HCT116 (cell line): ENCODE results near the gene FBXL17. TPM values are rescaled to one million over a fixed set of nuclear protein-coding genes. Genes with fewer than 3 reads are reported as not detected.

ENCODE experiments used
- ATAC-seq: fragments of 200-7000 bp; cut with Tn5 transposase; 2 replicates; pipeline ENCODE4 v1.9.1; 2020; ENCODE audit warnings: mild to moderate bottlenecking, moderate library complexity
- BruUV-seq: library from RNA; stranded (reverse); fragments of 400-500 nt; replicated peaks from 2 replicates; lab custom pipeline; 2021; lab: Mats Ljungman, UMichigan
- CTCF ChIA-PET: fragments of 300-600 bp; sonication (Branson Sonifier 250); formaldehyde crosslinking; loops from one replicate; lab custom pipeline; 2021; ENCODE audit warnings: antibody characterized with exemption; lab: Charles Lee
- POLR2A ChIA-PET: fragments of 300-600, 350-600 bp; sonication (Branson Sonifier 250); formaldehyde crosslinking; loops from one replicate; lab custom pipeline; 2021; ENCODE audit warnings: antibody characterized with exemption; lab: Charles Lee
- RAD21 ChIA-PET, 2 experiments: fragments of 300-600 bp; sonication (Branson Sonifier 250); formaldehyde crosslinking; loops; one replicate each; lab custom pipeline; 2023; ENCODE audit warnings: low total read pairs in 2 of 2; ENCODE audit not compliant: uncharacterized antibody in 2 of 2, unreplicated experiment in 2 of 2, low non-redundant PET in 1 of 2; lab: Charles Lee
- DNase-seq: peaks from one replicate; pipeline ENCODE4 v3.0.0-alpha.2; 2010; ENCODE audit warnings: low read depth, low spot score
- H2AFZ ChIP-seq: fragments of 200-600 bp; shearing (Covaris generic), sonication (generic); 2 replicates; pipeline ENCODE4 v1.6.1; 2017; ENCODE audit warnings: low read depth, mixed run types, mixed read lengths, antibody characterized with exemption, low read length; ENCODE audit not compliant: poor library complexity, severe bottlenecking
- H3K27ac ChIP-seq: 2 replicates; pipeline ENCODE4 v1.5.1; 2012; ENCODE audit warnings: low read depth, low read length
- H3K27me3 ChIP-seq: fragments of 200-600 bp; sonication (generic); 2 replicates; pipeline ENCODE4 v1.6.1; 2016; ENCODE audit warnings: mixed run types, low read length, mixed read lengths; ENCODE audit not compliant: insufficient read depth
- H3K36me3 ChIP-seq, 2 experiments: fragments of 200-500 bp in 1 of 2; fragments of 200-600 bp in 1 of 2; sonication (Bioruptor generic) in 1 of 2; sonication (generic) in 1 of 2; 2 replicates each; pipeline versions ENCODE4 v1.5.1 to v1.6.1; 2014 to 2016; ENCODE audit warnings: low read length in 2 of 2, inconsistent platforms in 1 of 2, mixed read lengths in 1 of 2, mixed run types in 1 of 2; ENCODE audit not compliant: insufficient read depth in 2 of 2, control insufficient read depth in 1 of 2
- H3K4me1 ChIP-seq, 2 experiments: fragments of 200-600 bp in 1 of 2; sonication (generic) in 1 of 2; 2 replicates each; pipeline versions ENCODE4 v1.5.1 to v1.6.1; 2012 to 2017; ENCODE audit warnings: low read length in 2 of 2, inconsistent platforms in 1 of 2, mild to moderate bottlenecking in 1 of 2, mixed read lengths in 1 of 2, mixed run types in 1 of 2, moderate library complexity in 1 of 2; ENCODE audit not compliant: insufficient read depth in 2 of 2, control insufficient read depth in 1 of 2
- H3K4me2 ChIP-seq: fragments of 200-600 bp; sonication (generic); 2 replicates; pipeline ENCODE4 v1.6.1; 2017; ENCODE audit warnings: mixed run types, low read length, mixed read lengths
- H3K4me3 ChIP-seq, 2 experiments: fragments of 200-600 bp in 1 of 2; sonication (generic) in 1 of 2; replicated peaks in 1 of 2; 2 replicates each; pipeline ENCODE4 v1.5.1; 2011 to 2016; ENCODE audit warnings: low read length in 2 of 2, control low read depth in 1 of 2, low read depth in 1 of 2, mild to moderate bottlenecking in 1 of 2, mixed read lengths in 1 of 2, mixed run types in 1 of 2
- H3K79me2 ChIP-seq: fragments of 200-600 bp; sonication (generic); 2 replicates; pipeline ENCODE4 v1.6.1; 2017; ENCODE audit warnings: mild to moderate bottlenecking, mixed run types, low read length, moderate library complexity, mixed read lengths; ENCODE audit not compliant: insufficient read depth
- H3K9ac ChIP-seq: fragments of 200-600 bp; sonication (generic); 2 replicates; pipeline ENCODE4 v1.6.1; 2016; ENCODE audit warnings: low read length, mixed read lengths
- H3K9me2 ChIP-seq: fragments of 200-600 bp; sonication (generic), shearing (Covaris generic); 2 replicates; pipeline ENCODE4 v1.6.1; 2017; ENCODE audit warnings: mixed run types, mild to moderate bottlenecking, moderate library complexity; ENCODE audit not compliant: insufficient read depth
- H3K9me3 ChIP-seq, 2 experiments: fragments of 200-500 bp in 1 of 2; fragments of 200-600 bp in 1 of 2; sonication (Bioruptor generic) in 1 of 2; sonication (generic) in 1 of 2; 2 replicates each; pipeline ENCODE4 v1.6.1; 2014 to 2017; ENCODE audit warnings: low read length in 2 of 2, mixed read lengths in 2 of 2, inconsistent platforms in 1 of 2, low read depth in 1 of 2, mild to moderate bottlenecking in 1 of 2, mixed run types in 1 of 2, moderate library complexity in 1 of 2; ENCODE audit not compliant: control insufficient read depth in 1 of 2, insufficient read depth in 1 of 2
- H4K20me1 ChIP-seq: fragments of 200-600 bp; sonication (generic), shearing (Covaris generic); 2 replicates; pipeline ENCODE4 v1.6.1; 2017; ENCODE audit warnings: mixed run types, mild to moderate bottlenecking, moderate library complexity; ENCODE audit not compliant: insufficient read depth
- CBX3 ChIP-seq: IDR thresholded peaks from 2 replicates; pipeline ENCODE4 v1.6.1; 2012; ENCODE audit warnings: low read depth
- CEBPB ChIP-seq: IDR thresholded peaks from 2 replicates; pipeline ENCODE4 v1.6.1; 2012; ENCODE audit warnings: low read depth
- CTCF ChIP-seq, 3 experiments: fragments of 200-600 bp in 1 of 3; sonication (generic) in 1 of 3; IDR thresholded peaks in 2 of 3; conservative IDR thresholded peaks in 1 of 3; 2 replicates each; pipeline ENCODE4 v1.5.1; 2012 to 2017; ENCODE audit warnings: low read depth in 2 of 3, low read length in 2 of 3, antibody characterized with exemption in 1 of 3, borderline replicate concordance in 1 of 3, control low read depth in 1 of 3, mild to moderate bottlenecking in 1 of 3, mixed read lengths in 1 of 3, mixed run types in 1 of 3, moderate library complexity in 1 of 3; ENCODE audit not compliant: insufficient read depth in 1 of 3
- ELF1 ChIP-seq: IDR thresholded peaks from 2 replicates; pipeline ENCODE4 v1.6.1; 2012; ENCODE audit warnings: low read depth, borderline replicate concordance
- EZH2 ChIP-seq: fragments of 200-600 bp; sonication (generic); IDR thresholded peaks from 2 replicates; pipeline ENCODE4 v1.6.1; 2017; ENCODE audit warnings: antibody characterized with exemption, mixed run types
- EZH2phosphoT487 ChIP-seq: fragments of 200-600 bp; IDR thresholded peaks from 2 replicates; pipeline ENCODE4 v1.6.1; 2018; ENCODE audit warnings: antibody characterized with exemption, borderline replicate concordance
- FOSL1 ChIP-seq: IDR thresholded peaks from 2 replicates; pipeline ENCODE4 v1.6.1; 2012; ENCODE audit warnings: low read depth
- JUND ChIP-seq: IDR thresholded peaks from 2 replicates; pipeline ENCODE4 v1.6.1; 2012
- POLR2A ChIP-seq: IDR thresholded peaks from 2 replicates; pipeline ENCODE4 v1.7.0; 2011; ENCODE audit warnings: borderline replicate concordance; ENCODE audit not compliant: insufficient read depth, insufficient read length; ENCODE audit errors: extremely low read depth
- POLR2AphosphoS5 ChIP-seq: IDR thresholded peaks from 2 replicates; pipeline ENCODE4 v1.6.1; 2011; ENCODE audit warnings: mild to moderate bottlenecking, low read depth, low read length, moderate library complexity
- RAD21 ChIP-seq: IDR thresholded peaks from 2 replicates; pipeline ENCODE4 v1.6.1; 2012; ENCODE audit warnings: low read depth, mild to moderate bottlenecking
- SRF ChIP-seq: IDR thresholded peaks from 2 replicates; pipeline ENCODE4 v1.6.1; 2012; ENCODE audit warnings: low read depth
- TCF7L2 ChIP-seq: IDR thresholded peaks from 2 replicates; pipeline ENCODE4 v1.7.0; 2011; ENCODE audit warnings: borderline replicate concordance, inconsistent platforms; ENCODE audit not compliant: insufficient read depth, insufficient read length; ENCODE audit errors: extremely low read depth
- ZFX ChIP-seq: fragments of 450-650 bp; IDR thresholded peaks from 2 replicates; pipeline ENCODE4 v1.6.1; 2017
- intact Hi-C: fragments of 100-400 bp; cut with micrococcal nuclease; formaldehyde crosslinking; loops from 2 replicates; pipeline ENCODE4 v1.10.0; 2022
- total RNA-seq: library from RNA; stranded (reverse); gene quantifications from one replicate; pipeline ENCODE4 v1.2.1, GENCODE V29; 2021; ENCODE audit not compliant: unreplicated experiment
- TF ChIP-seq, protein P1 (sequence below): IDR thresholded peaks from 2 replicates; pipeline ENCODE4 v1.6.1; 2012
- TF ChIP-seq, protein P2 (sequence below): IDR thresholded peaks from 2 replicates; pipeline ENCODE4 v1.6.1; 2012

Gene FBXL17
- total RNA-seq, 1 experiment from 2014 or later = 9.4 TPM

DNA sequence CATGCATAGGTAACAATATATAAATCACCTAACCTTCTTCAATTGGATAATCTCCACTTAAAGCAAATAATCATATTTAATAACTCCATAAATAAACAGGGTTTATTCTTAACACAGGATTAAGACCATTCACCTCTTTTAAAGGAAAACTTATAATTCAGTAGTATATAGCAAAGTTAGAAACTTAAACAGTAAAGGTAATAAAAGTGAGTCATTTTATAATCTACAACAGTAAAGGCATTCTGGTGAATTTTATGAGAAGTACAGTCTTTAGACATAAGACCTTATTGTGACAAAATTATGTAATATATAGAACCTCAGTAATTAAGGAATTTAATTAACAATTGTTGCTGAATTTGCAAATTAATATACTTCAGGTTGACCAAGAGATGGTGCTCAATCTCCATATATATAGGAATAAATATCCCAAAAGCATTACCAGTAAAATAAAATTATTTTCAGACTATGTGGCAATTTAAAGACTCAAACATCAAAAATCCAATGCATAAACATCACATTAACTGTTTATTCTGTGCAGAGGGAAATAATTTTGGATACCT, 84.8 kb downstream of the FBXL17 start:
- Histone ChIP-seq H2AFZ (no peak overlapping the region), H3K79me2 (no peaks in the 10 kb centered on the region), H3K9me3 (no peaks in the 10 kb centered on the region), H3K4me1 (no peaks in the 10 kb centered on the region), H3K9me2 (no peaks in the 10 kb centered on the region), H3K36me3 (no peaks in the 10 kb centered on the region), H3K4me3 (no peak overlapping the region), H3K4me2 (no peak overlapping the region), H3K27ac (no peak overlapping the region), H4K20me1 (no peaks in the 10 kb centered on the region), H3K9ac (no peak overlapping the region), H3K27me3 (no peaks in the 10 kb centered on the region)
- DNase-seq = no peak
- no peak for TF ChIP-seq ZFX
- no peak for TF ChIP-seq CEBPB
- TF ChIP-seq, protein P1, sequence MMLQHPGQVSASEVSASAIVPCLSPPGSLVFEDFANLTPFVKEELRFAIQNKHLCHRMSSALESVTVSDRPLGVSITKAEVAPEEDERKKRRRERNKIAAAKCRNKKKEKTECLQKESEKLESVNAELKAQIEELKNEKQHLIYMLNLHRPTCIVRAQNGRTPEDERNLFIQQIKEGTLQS = no peak
- TF ChIP-seq ELF1 = no peak
- TF ChIP-seq SRF = no peak
- no peak for TF ChIP-seq CTCF (IDR thresholded peaks at IDR 0.05 in 2 of 3, conservative IDR thresholded peaks at IDR 0.05 in 1 of 3; ENCODE audit: borderline replicate concordance in 1 of 3, insufficient read depth in 1 of 3, low read depth in 2 of 3, low read length in 2 of 3)
- no peak for TF ChIP-seq EZH2
- no peak for TF ChIP-seq EZH2phosphoT487
- no peak for TF ChIP-seq POLR2AphosphoS5
- no peak for TF ChIP-seq POLR2A
- TF ChIP-seq FOSL1 = no peak
- no peak for TF ChIP-seq TCF7L2
- TF ChIP-seq, protein P2, sequence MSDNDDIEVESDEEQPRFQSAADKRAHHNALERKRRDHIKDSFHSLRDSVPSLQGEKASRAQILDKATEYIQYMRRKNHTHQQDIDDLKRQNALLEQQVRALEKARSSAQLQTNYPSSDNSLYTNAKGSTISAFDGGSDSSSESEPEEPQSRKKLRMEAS = no peak
- TF ChIP-seq JUND = no peak
- TF ChIP-seq CBX3 = no peak
- TF ChIP-seq RAD21 = no peak
- ChIA-PET CTCF (no interaction called here), POLR2A (no interaction called here), RAD21 (no interaction called here)
- BruUV-seq = no TSS peak
- no peak for ATAC-seq
- intact Hi-C loops = no loop called here
